Gastroesophageal sphincter (tissue), 4 donors: ENCODE results near the gene CLCN1. TPM values are rescaled to one million over a fixed set of nuclear protein-coding genes. Genes with fewer than 3 reads are reported as not detected.

Source experiments
- ATAC-seq: fragments of 150-250 bp; one replicate; pipeline ENCODE4 v1.9.1; 2016; ENCODE audit warnings: mild to moderate bottlenecking, moderate library complexity
- H3K27ac ChIP-seq, 4 donors: fragments of 200-600 bp; sonication (generic) in 3 of 4; 1 replicate in 3 of 4; 2 replicates in 1 of 4; pipeline ENCODE4 v1.5.1; 2016 to 2019
- H3K27me3 ChIP-seq: fragments of 200-600 bp; sonication (generic); one replicate; pipeline ENCODE4 v1.5.1; 2019
- H3K36me3 ChIP-seq, 2 donors: fragments of 200-600 bp; sonication (generic); one replicate each; pipeline ENCODE4 v1.5.1; 2019; ENCODE audit warnings: control low read depth in 1 of 2
- H3K4me1 ChIP-seq, 3 donors: fragments of 200-600 bp; sonication (generic); 1 replicate in 2 of 3; 2 replicates in 1 of 3; pipeline ENCODE4 v1.5.1; 2016 to 2019; ENCODE audit warnings: control low read depth in 2 of 3
- H3K4me3 ChIP-seq, 2 donors: fragments of 200-600 bp; sonication (generic); one replicate each; pipeline ENCODE4 v1.5.1; 2019; ENCODE audit warnings: mild to moderate bottlenecking in 1 of 2, moderate library complexity in 1 of 2
- H3K9me3 ChIP-seq, 3 donors: fragments of 200-600 bp; sonication (generic); one replicate each; pipeline ENCODE4 v1.5.1; 2017 to 2019; ENCODE audit warnings: control low read depth in 2 of 3
- EP300 ChIP-seq: sonication (generic); formaldehyde crosslinking; IDR thresholded peaks from one replicate; pipeline ENCODE4 v1.6.1; 2017; ENCODE audit warnings: antibody characterized with exemption, mild to moderate bottlenecking
- POLR2A ChIP-seq, 2 donors: fragments of 450-650 bp; IDR thresholded peaks; one replicate each; pipeline ENCODE4 v1.6.1; 2017; ENCODE audit warnings: antibody characterized with exemption in 2 of 2, mild to moderate bottlenecking in 2 of 2, moderate library complexity in 1 of 2
- POLR2AphosphoS5 ChIP-seq: sonication (generic); formaldehyde crosslinking; IDR thresholded peaks from one replicate; pipeline ENCODE4 v1.6.1; 2017; ENCODE audit warnings: antibody characterized with exemption
- WGBS, 2 donors: methylation state at CpG; one replicate each; pipeline ENCODE4 v1.1.5; 2018; ENCODE audit warnings: low coverage in 1 of 2; 5-methylcytosine and 5-hydroxymethylcytosine counted together
- total RNA-seq, 4 donors: library from RNA; depleted of rRNA; stranded (reverse); fragments of >200 nt; gene quantifications; one replicate each; pipeline ENCODE4 v1.1.0, GENCODE V29; 2016
- TF ChIP-seq, protein P1 (sequence below), 4 experiments: fragments of 200-600 bp in 2 of 4; fragments of 450-650 bp in 2 of 4; sonication (generic) in 1 of 4; IDR thresholded peaks; one replicate each; pipeline ENCODE4 v1.5.1; 2017 to 2019; ENCODE audit warnings: antibody characterized with exemption in 4 of 4, mild to moderate bottlenecking in 2 of 4, moderate library complexity in 2 of 4

Gene CLCN1
- total RNA-seq, 4 donors from 2014 or later: not detected

DNA sequence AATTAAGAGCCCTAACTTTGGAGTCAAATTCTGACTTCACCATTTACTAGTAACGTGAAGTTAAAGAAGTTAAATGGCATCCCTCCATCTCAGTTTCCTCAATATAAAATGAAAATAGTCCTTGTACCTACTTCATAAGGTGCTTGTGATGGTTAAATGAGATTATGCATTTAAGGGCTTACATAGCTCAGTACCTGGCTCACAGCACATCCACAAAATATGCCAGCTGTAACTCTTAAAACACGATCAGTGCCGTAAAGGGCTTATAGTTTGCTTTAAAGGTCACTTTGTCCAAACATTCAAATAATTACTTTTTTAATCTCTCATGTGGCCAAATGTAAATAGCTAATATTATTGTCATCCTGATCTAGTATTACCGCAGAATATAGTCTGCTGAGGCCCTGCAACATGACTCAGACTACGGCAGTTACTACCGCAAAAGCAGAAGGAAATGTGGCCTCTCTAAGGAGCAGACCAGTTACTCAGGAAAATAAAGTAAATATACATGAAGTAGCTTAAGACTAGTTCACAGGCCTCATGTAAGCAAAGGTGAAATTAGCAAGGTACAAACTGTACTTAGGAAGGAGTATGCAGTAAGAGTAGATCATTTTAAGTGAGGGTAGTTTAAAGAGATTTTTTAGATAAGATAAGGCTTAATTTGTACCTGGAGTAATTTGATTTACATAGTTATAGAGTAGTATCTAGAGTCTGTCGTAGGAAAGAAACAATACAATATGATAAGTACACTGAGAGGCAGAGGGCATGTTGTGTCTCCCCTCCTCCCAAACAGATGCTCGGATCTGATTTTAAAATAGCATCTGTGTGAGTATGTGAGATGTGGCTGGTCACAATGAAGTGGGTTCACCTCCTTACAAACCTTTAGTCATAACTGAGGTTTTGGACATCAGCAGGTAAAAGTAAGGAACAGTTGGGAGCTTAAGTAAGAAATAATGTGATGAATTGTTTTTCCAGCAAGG lies 14.7 kb upstream of the CLCN1 start:
- H3K27me3 ChIP-seq: no peaks in the 10 kb centered on the region
- H3K4me1 ChIP-seq: peaks cover 0 to 19% (median 0%) of the 10 kb centered on the region in 3 donors
- H3K9me3 ChIP-seq: no peaks in the 10 kb centered on the region
- no peak for TF ChIP-seq EP300
- TF ChIP-seq POLR2AphosphoS5: no peak
- TF ChIP-seq, protein P1, sequence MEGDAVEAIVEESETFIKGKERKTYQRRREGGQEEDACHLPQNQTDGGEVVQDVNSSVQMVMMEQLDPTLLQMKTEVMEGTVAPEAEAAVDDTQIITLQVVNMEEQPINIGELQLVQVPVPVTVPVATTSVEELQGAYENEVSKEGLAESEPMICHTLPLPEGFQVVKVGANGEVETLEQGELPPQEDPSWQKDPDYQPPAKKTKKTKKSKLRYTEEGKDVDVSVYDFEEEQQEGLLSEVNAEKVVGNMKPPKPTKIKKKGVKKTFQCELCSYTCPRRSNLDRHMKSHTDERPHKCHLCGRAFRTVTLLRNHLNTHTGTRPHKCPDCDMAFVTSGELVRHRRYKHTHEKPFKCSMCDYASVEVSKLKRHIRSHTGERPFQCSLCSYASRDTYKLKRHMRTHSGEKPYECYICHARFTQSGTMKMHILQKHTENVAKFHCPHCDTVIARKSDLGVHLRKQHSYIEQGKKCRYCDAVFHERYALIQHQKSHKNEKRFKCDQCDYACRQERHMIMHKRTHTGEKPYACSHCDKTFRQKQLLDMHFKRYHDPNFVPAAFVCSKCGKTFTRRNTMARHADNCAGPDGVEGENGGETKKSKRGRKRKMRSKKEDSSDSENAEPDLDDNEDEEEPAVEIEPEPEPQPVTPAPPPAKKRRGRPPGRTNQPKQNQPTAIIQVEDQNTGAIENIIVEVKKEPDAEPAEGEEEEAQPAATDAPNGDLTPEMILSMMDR (IDR thresholded peaks at IDR 0.05): no peak
- TF ChIP-seq POLR2A (IDR thresholded peaks at IDR 0.05): no peak
- 47 to 52% methylated on average over 8 of the region's 8 CpGs for WGBS, 2 donors
- H3K36me3 ChIP-seq: peaks cover 0 to 100% of the 10 kb centered on the region in 2 donors
- H3K4me3 ChIP-seq: no peak overlapping the region
- no peak overlapping the region for H3K27ac ChIP-seq
- ATAC-seq: no peak

DNA sequence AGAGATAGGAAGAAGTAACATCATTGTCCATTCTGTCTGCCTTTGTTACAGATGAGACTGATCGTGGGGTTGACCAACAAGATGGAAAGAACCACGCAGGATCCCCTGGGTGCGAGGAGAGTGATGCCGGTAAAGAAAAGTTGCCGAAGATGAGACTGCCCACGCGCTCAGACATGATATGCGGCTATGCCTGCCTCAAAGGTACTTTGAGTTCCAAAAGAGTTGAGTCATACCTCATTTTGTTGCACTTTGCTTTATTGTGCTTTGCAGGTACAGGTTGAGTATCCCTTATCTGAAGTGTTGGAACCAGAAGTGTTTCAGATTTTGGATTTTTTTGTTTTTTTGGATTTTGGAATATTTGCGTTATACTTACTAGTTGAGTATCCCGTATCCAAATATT lies 12.2 kb upstream of the CLCN1 start:
- Histone ChIP-seq H3K4me1 (peaks cover 0 to 10% (median 0%) of the 10 kb centered on the region in 3 donors), H3K4me3 (no peak overlapping the region), H3K27me3 (no peaks in the 10 kb centered on the region), H3K36me3 (peaks cover 0 to 100% of the 10 kb centered on the region in 2 donors), H3K9me3 (no peaks in the 10 kb centered on the region), H3K27ac (no peak overlapping the region)
- TF ChIP-seq POLR2A (IDR thresholded peaks at IDR 0.05) (no peak), POLR2AphosphoS5 (no peak), EP300 (no peak)
- TF ChIP-seq, protein P1 (IDR thresholded peaks at IDR 0.05): no peak
- no peak for ATAC-seq
- WGBS, 2 donors: 81 to 91% methylated on average over 2 to 10 of the region's 10 CpGs

DNA sequence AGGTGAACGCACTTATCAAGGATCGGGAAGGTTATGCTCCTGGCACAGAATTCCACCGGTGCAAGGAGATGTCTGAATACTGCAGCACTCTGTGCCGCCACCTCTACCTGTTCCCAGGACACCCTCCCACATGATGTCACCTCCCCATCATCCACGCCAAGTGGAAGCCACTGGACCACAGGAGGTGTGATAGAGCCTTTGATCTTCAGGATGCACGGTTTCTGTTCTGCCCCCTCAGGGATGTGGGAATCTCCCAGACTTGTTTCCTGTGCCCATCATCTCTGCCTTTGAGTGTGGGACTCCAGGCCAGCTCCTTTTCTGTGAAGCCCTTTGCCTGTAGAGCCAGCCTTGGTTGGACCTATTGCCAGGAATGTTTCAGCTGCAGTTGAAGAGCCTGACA lies 11.0 kb upstream of the CLCN1 start:
- no peak for ATAC-seq
- Histone ChIP-seq H3K36me3 (peaks cover 0 to 94% of the 10 kb centered on the region in 2 donors), H3K27ac (no peak overlapping the region), H3K4me3 (no peak overlapping the region), H3K9me3 (no peaks in the 10 kb centered on the region), H3K4me1 (peaks cover 0 to 7% (median 0%) of the 10 kb centered on the region in 3 donors), H3K27me3 (no peaks in the 10 kb centered on the region)
- no peak for TF ChIP-seq POLR2A (IDR thresholded peaks at IDR 0.05)
- TF ChIP-seq, protein P1 (IDR thresholded peaks at IDR 0.05): no peak
- no peak for TF ChIP-seq EP300
- TF ChIP-seq POLR2AphosphoS5: no peak
- 86% methylated on average over 4 of the region's 6 CpGs; no CpG with 5 or more reads in 1 of the 2 donors for WGBS, 2 donors

DNA sequence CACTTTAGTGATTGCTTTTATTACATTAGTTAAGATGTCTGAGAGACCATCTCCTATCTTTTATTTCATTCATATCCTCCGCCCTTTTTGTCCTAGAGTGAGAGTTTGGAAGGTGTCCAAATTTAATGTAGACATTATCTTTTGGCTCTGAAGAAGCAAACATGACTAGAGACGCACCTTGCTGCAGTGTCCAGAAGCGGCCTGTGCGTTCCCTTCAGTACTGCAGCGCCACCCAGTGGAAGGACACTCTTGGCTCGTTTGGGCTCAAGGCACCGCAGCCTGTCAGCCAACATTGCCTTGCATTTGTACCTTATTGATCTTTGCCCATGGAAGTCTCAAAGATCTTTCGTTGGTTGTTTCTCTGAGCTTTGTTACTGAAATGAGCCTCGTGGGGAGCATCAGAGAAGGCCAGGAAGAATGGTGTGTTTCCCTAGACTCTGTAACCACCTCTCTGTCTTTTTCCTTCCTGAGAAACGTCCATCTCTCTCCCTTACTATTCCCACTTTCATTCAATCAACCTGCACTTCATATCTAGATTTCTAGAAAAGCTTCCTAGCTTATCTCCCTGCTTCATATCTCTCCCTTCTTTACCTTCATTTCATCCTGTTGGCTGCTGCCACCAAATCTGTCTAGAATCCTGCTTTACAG lies 10.4 kb upstream of the CLCN1 start:
- Histone ChIP-seq H3K27me3 (no peaks in the 10 kb centered on the region), H3K36me3 (peaks cover 0 to 89% of the 10 kb centered on the region in 2 donors), H3K27ac (no peak overlapping the region), H3K4me3 (no peak overlapping the region), H3K9me3 (no peaks in the 10 kb centered on the region), H3K4me1 (peaks cover 0 to 7% (median 0%) of the 10 kb centered on the region in 3 donors)
- WGBS, 2 donors: 55 to 75% methylated on average over 3 to 10 of the region's 10 CpGs
- no peak for ATAC-seq
- no peak for TF ChIP-seq POLR2A (IDR thresholded peaks at IDR 0.05)
- TF ChIP-seq, protein P1 (IDR thresholded peaks at IDR 0.05): peak; percentile 25 to 74 (median 54)
